HepG2 (cell line): ENCODE measurements around the gene GNPDA2. TPM values are rescaled to one million over a fixed set of nuclear protein-coding genes. Genes with fewer than 3 reads are reported as not detected.

ENCODE experiments used
- E2F1 ChIP-seq: sonication (generic); formaldehyde crosslinking; IDR thresholded peaks from 2 replicates; pipeline ENCODE4 v1.5.0; 2020; ENCODE audit warnings: missing genetic modification reagents
- HOXA5 ChIP-seq: sonication (generic); formaldehyde crosslinking; IDR thresholded peaks from 2 replicates; pipeline ENCODE4 v1.4.0; 2020; ENCODE audit warnings: missing genetic modification reagents
- KMT2B ChIP-seq: IDR thresholded peaks from 2 replicates; pipeline ENCODE4 v1.6.1; 2016; ENCODE audit warnings: missing genetic modification reagents, missing compliant biosample characterization
- MAFG ChIP-seq: sonication (generic); formaldehyde crosslinking; IDR thresholded peaks from 2 replicates; pipeline ENCODE4 v1.5.1; 2020; ENCODE audit warnings: mild to moderate bottlenecking, missing genetic modification reagents
- MED1 ChIP-seq: sonication (generic); formaldehyde crosslinking; IDR thresholded peaks from 2 replicates; pipeline ENCODE4 v1.4.0; 2020; ENCODE audit warnings: missing genetic modification reagents
- MED8 ChIP-seq: sonication (generic); formaldehyde crosslinking; IDR thresholded peaks from 2 replicates; pipeline ENCODE4 v1.8.1; 2023; ENCODE audit warnings: mild to moderate bottlenecking, missing genetic modification reagents; ENCODE audit not compliant: insufficient replicate concordance
- RFX3 ChIP-seq: IDR thresholded peaks from 2 replicates; pipeline ENCODE4 v1.6.1; 2016; ENCODE audit warnings: missing biosample characterization, missing genetic modification reagents
- SALL1 ChIP-seq: sonication (generic); formaldehyde crosslinking; IDR thresholded peaks from 2 replicates; pipeline ENCODE4 v1.8.0; 2022; ENCODE audit warnings: mild to moderate bottlenecking, missing genetic modification reagents
- TRIM24 ChIP-seq: sonication (generic); formaldehyde crosslinking; IDR thresholded peaks from 2 replicates; pipeline ENCODE4 v1.8.0; 2022; ENCODE audit warnings: mild to moderate bottlenecking, missing genetic modification reagents
- XRCC5 ChIP-seq: fragments of 200-400 bp; formaldehyde crosslinking; optimal IDR thresholded peaks from 2 replicates; pipeline ENCODE3; 2017; ENCODE audit warnings: mild to moderate bottlenecking, low read length
- ZNF558 ChIP-seq: sonication (generic); formaldehyde crosslinking; IDR thresholded peaks from 2 replicates; pipeline ENCODE4 v1.9.0; 2022; ENCODE audit warnings: mild to moderate bottlenecking, missing genetic modification reagents, borderline replicate concordance
- polyA plus RNA-seq, 8 experiments: library from polyadenylated mRNA; depleted of rRNA in 3 of 8; stranded (reverse) in 7 of 8; unstranded in 1 of 8; fragments of >200 nt; fragmentation: Illumina TruSeq in 4 of 8; extraction: Trizol in 4 of 8; gene quantifications; 2 replicates each; pipeline versions ENCODE4 v1.2.1 to v1.2.3, GENCODE V29; 2011 to 2016; ENCODE audit warnings: low read depth in 4 of 8, missing spikeins in 1 of 8, mixed read lengths in 1 of 8; ENCODE audit not compliant: insufficient read depth in 1 of 8
- total RNA-seq, 5 experiments: library from RNA; depleted of rRNA; stranded (reverse); fragments of >200 nt; fragmentation: Illumina TruSeq; extraction: Trizol; gene quantifications; 2 replicates each; pipeline ENCODE4 v1.2.3, GENCODE V29; 2016; ENCODE audit warnings: low read depth in 1 of 5
- TF ChIP-seq, protein P1 (sequence below): sonication (generic); formaldehyde crosslinking; IDR thresholded peaks from 2 replicates; pipeline ENCODE4 v1.4.0; 2020; ENCODE audit warnings: missing genetic modification reagents
- TF ChIP-seq, protein P2 (sequence below): sonication (generic); formaldehyde crosslinking; IDR thresholded peaks from 2 replicates; pipeline ENCODE4 v1.5.1; 2020; ENCODE audit warnings: mild to moderate bottlenecking, missing genetic modification reagents, moderate library complexity
- TF ChIP-seq, protein P3 (sequence below): sonication (generic); formaldehyde crosslinking; IDR thresholded peaks from 2 replicates; pipeline ENCODE4 v1.8.0; 2023; ENCODE audit warnings: mild to moderate bottlenecking, missing genetic modification reagents
- TF ChIP-seq, protein P4 (sequence below): sonication (generic); formaldehyde crosslinking; IDR thresholded peaks from 2 replicates; pipeline ENCODE4 v1.9.0; 2022; ENCODE audit warnings: low read depth, missing genetic modification reagents
- TF ChIP-seq, protein P5 (sequence below), 2 experiments: IDR thresholded peaks; 2 replicates each; pipeline ENCODE4 v1.6.1; 2011 to 2012; ENCODE audit warnings: low read length in 2 of 2, borderline replicate concordance in 1 of 2, low read depth in 1 of 2, mild to moderate bottlenecking in 1 of 2, moderate library complexity in 1 of 2

Gene GNPDA2
- total and polyA plus RNA-seq, 2 of the 13 experiments (the other 11 are each of a cell fraction or from before 2014, with no cell fraction given) = 5.4 to 9.0 TPM

GRCh38 chr4:44726038-44726871 is at the start of gene GNPDA2 (continued):
- TF ChIP-seq, protein P1, sequence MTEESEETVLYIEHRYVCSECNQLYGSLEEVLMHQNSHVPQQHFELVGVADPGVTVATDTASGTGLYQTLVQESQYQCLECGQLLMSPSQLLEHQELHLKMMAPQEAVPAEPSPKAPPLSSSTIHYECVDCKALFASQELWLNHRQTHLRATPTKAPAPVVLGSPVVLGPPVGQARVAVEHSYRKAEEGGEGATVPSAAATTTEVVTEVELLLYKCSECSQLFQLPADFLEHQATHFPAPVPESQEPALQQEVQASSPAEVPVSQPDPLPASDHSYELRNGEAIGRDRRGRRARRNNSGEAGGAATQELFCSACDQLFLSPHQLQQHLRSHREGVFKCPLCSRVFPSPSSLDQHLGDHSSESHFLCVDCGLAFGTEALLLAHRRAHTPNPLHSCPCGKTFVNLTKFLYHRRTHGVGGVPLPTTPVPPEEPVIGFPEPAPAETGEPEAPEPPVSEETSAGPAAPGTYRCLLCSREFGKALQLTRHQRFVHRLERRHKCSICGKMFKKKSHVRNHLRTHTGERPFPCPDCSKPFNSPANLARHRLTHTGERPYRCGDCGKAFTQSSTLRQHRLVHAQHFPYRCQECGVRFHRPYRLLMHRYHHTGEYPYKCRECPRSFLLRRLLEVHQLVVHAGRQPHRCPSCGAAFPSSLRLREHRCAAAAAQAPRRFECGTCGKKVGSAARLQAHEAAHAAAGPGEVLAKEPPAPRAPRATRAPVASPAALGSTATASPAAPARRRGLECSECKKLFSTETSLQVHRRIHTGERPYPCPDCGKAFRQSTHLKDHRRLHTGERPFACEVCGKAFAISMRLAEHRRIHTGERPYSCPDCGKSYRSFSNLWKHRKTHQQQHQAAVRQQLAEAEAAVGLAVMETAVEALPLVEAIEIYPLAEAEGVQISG (CRISPR knock-in tag) = peak; percentile 75
- TF ChIP-seq TRIM24 (CRISPR knock-in tag) = no peak
- TF ChIP-seq RFX3 (CRISPR knock-in tag) = no peak
- TF ChIP-seq, protein P2, sequence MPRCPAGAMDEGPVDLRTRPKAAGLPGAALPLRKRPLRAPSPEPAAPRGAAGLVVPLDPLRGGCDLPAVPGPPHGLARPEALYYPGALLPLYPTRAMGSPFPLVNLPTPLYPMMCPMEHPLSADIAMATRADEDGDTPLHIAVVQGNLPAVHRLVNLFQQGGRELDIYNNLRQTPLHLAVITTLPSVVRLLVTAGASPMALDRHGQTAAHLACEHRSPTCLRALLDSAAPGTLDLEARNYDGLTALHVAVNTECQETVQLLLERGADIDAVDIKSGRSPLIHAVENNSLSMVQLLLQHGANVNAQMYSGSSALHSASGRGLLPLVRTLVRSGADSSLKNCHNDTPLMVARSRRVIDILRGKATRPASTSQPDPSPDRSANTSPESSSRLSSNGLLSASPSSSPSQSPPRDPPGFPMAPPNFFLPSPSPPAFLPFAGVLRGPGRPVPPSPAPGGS (CRISPR knock-in tag) = peak; percentile 65; the same call in 1 of the 2 replicates
- TF ChIP-seq KMT2B (CRISPR knock-in tag) = peak; percentile 94
- peak; percentile 77; the same call in 1 of the 2 replicates for TF ChIP-seq ZNF558 (CRISPR knock-in tag)
- TF ChIP-seq, protein P3, sequence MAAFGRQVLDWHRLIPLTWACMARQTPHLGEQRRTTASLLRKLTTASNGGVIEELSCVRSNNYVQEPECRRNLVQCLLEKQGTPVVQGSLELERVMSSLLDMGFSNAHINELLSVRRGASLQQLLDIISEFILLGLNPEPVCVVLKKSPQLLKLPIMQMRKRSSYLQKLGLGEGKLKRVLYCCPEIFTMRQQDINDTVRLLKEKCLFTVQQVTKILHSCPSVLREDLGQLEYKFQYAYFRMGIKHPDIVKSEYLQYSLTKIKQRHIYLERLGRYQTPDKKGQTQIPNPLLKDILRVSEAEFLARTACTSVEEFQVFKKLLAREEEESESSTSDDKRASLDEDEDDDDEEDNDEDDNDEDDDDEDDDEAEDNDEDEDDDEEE (CRISPR knock-in tag) = 0 out of 2 replicates have a peak, but pooled peaks have one; percentile 68
- peak; percentile 46; the same call in 1 of the 2 replicates for TF ChIP-seq MED1 (CRISPR knock-in tag)
- no peak for TF ChIP-seq MAFG (CRISPR knock-in tag)
- peak; percentile 85 for TF ChIP-seq SALL1 (CRISPR knock-in tag)
- peak; percentile 76 for TF ChIP-seq E2F1
- no peak for TF ChIP-seq XRCC5
- 0 out of 2 replicates have a peak, but pooled peaks have one; percentile 68 for TF ChIP-seq HOXA5 (CRISPR knock-in tag)
- TF ChIP-seq, protein P4, sequence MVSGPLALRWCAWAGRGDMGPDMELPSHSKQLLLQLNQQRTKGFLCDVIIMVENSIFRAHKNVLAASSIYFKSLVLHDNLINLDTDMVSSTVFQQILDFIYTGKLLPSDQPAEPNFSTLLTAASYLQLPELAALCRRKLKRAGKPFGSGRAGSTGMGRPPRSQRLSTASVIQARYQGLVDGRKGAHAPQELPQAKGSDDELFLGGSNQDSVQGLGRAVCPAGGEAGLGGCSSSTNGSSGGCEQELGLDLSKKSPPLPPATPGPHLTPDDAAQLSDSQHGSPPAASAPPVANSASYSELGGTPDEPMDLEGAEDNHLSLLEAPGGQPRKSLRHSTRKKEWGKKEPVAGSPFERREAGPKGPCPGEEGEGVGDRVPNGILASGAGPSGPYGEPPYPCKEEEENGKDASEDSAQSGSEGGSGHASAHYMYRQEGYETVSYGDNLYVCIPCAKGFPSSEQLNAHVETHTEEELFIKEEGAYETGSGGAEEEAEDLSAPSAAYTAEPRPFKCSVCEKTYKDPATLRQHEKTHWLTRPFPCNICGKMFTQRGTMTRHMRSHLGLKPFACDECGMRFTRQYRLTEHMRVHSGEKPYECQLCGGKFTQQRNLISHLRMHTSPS (CRISPR knock-in tag) = peak; percentile 55
- peak; percentile 28 for TF ChIP-seq MED8
- TF ChIP-seq, protein P5, sequence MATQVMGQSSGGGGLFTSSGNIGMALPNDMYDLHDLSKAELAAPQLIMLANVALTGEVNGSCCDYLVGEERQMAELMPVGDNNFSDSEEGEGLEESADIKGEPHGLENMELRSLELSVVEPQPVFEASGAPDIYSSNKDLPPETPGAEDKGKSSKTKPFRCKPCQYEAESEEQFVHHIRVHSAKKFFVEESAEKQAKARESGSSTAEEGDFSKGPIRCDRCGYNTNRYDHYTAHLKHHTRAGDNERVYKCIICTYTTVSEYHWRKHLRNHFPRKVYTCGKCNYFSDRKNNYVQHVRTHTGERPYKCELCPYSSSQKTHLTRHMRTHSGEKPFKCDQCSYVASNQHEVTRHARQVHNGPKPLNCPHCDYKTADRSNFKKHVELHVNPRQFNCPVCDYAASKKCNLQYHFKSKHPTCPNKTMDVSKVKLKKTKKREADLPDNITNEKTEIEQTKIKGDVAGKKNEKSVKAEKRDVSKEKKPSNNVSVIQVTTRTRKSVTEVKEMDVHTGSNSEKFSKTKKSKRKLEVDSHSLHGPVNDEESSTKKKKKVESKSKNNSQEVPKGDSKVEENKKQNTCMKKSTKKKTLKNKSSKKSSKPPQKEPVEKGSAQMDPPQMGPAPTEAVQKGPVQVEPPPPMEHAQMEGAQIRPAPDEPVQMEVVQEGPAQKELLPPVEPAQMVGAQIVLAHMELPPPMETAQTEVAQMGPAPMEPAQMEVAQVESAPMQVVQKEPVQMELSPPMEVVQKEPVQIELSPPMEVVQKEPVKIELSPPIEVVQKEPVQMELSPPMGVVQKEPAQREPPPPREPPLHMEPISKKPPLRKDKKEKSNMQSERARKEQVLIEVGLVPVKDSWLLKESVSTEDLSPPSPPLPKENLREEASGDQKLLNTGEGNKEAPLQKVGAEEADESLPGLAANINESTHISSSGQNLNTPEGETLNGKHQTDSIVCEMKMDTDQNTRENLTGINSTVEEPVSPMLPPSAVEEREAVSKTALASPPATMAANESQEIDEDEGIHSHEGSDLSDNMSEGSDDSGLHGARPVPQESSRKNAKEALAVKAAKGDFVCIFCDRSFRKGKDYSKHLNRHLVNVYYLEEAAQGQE (IDR thresholded peaks at IDR 0.05; ENCODE audit: borderline replicate concordance in 1 of 2, low read depth in 1 of 2, low read length in 2 of 2) = peak in 1 of 2 experiments; percentile 40; a peak in 1 of 4 replicates
